Left kidney (tissue), 2 donors: Measurements from ENCODE around the gene RAB23. TPM values are rescaled to one million over a fixed set of nuclear protein-coding genes. Genes with fewer than 3 reads are reported as not detected.

Source experiments
- DNase-seq: peaks from one replicate; pipeline ENCODE4 v3.0.0-alpha.2; 2013
- polyA plus RNA-seq: library from polyadenylated mRNA; unstranded; fragments of 120-200 nt; gene quantifications from one replicate; pipeline ENCODE4 v1.2.1, GENCODE V29; 2013; ENCODE audit not compliant: insufficient read length

RAB23 gene
- polyA plus RNA-seq, 1 donor, result 42.0 TPM

GRCh38 chr6:57190140-57190539 lies 32.0 kb downstream of the RAB23 start:
- no peak for DNase-seq

GRCh38 chr6:57183336-57183735 lies 38.8 kb downstream of the RAB23 start:
- DNase-seq, result no peak

GRCh38 chr6:57182017-57182432 lies 40.1 kb downstream of the RAB23 start:
- DNase-seq, result no peak

- no peak for DNase-seq
Measured at GRCh38 chr6:57180596-57180995, 41.5 kb downstream of the RAB23 start.

GRCh38 chr6:57177545-57178265 lies 44.4 kb downstream of the RAB23 start:
- no peak for DNase-seq

- DNase-seq, result no peak
Measured at GRCh38 chr6:57174511-57174907, 47.6 kb downstream of the RAB23 start.

- no peak for DNase-seq
Measured at GRCh38 chr6:57173886-57174510, 48.1 kb downstream of the RAB23 start.

GRCh38 chr6:57173056-57173885 lies 48.8 kb downstream of the RAB23 start:
- DNase-seq, result peak; percentile 26

GRCh38 chr6:57172136-57173055 lies 49.7 kb downstream of the RAB23 start, which contains the start of gene BAG2:
TSS of gene BAG2 (plus strand) at chr6:57172326. CDS start at chr6:57172698, 372 bp downstream.
- peak; percentile 72 for DNase-seq

GRCh38 chr6:57165080-57165479 lies 57.0 kb downstream of the RAB23 start:
- DNase-seq, result no peak

- no peak for DNase-seq
Measured at GRCh38 chr6:57163956-57164355, 58.2 kb downstream of the RAB23 start.

- DNase-seq, result no peak
Measured at GRCh38 chr6:57162516-57162915, 59.6 kb downstream of the RAB23 start.

GRCh38 chr6:57162028-57162427 lies 60.1 kb downstream of the RAB23 start:
- DNase-seq, result no peak

GRCh38 chr6:57159127-57159526 lies 63.0 kb downstream of the RAB23 start:
- DNase-seq, result no peak

GRCh38 chr6:57158658-57159057 lies 63.4 kb downstream of the RAB23 start:
- DNase-seq, result no peak

- no peak for DNase-seq
Measured at GRCh38 chr6:57147955-57148858, 73.9 kb downstream of the RAB23 start.

GRCh38 chr6:57147401-57147800 lies 74.7 kb downstream of the RAB23 start:
- DNase-seq, result no peak

GRCh38 chr6:57143690-57144089 lies 78.4 kb downstream of the RAB23 start:
- DNase-seq, result no peak

- no peak for DNase-seq
Measured at GRCh38 chr6:57142178-57142525, 80.0 kb downstream of the RAB23 start.

- DNase-seq, result no peak
Measured at GRCh38 chr6:57141451-57142177, 80.5 kb downstream of the RAB23 start.
